Activated CD8-positive, alpha-beta T cell treated with anti-CD3 and anti-CD28 coated beads, Interleukin-2, amount 10 ng/mL, durations not matched to agents 7 days and 5 days (primary cell): ENCODE data around the gene MRPS31. TPM values are rescaled to one million over a fixed set of nuclear protein-coding genes. Genes with fewer than 3 reads are reported as not detected.

ENCODE experiments used
- ATAC-seq: fragments of 150-1000 bp; cut with Tn5 transposase; one replicate; pipeline ENCODE4 v1.10.0; 2021; ENCODE audit warnings: moderate library complexity
- CTCF ChIA-PET: fragments of 350-600 bp; sonication (Branson Sonifier 250); formaldehyde crosslinking; loops from one replicate; lab custom pipeline; 2021; ENCODE audit warnings: antibody characterized with exemption; lab: Charles Lee
- POLR2A ChIA-PET: fragments of 350-600 bp; sonication (Branson Sonifier 250); formaldehyde crosslinking; loops from one replicate; lab custom pipeline; 2021; ENCODE audit warnings: antibody characterized with exemption; lab: Charles Lee
- DNase-seq: peaks from one replicate; pipeline ENCODE4 v3.0.0-alpha.2; 2020
- H3K27ac Mint-ChIP-seq: one replicate; pipeline ENCODE4 v1.8.0; 2021; ENCODE audit warnings: mild to moderate bottlenecking, mixed read lengths
- H3K27me3 Mint-ChIP-seq: one replicate; pipeline ENCODE4 v1.8.0; 2021; ENCODE audit warnings: low read depth, mixed read lengths
- H3K36me3 Mint-ChIP-seq: one replicate; pipeline ENCODE4 v1.8.0; 2021; ENCODE audit warnings: low read depth, mixed read lengths
- H3K4me1 Mint-ChIP-seq: one replicate; pipeline ENCODE4 v1.8.0; 2021; ENCODE audit warnings: low read depth, mixed read lengths
- H3K4me3 Mint-ChIP-seq: one replicate; pipeline ENCODE4 v1.8.0; 2021; ENCODE audit warnings: mild to moderate bottlenecking, mixed read lengths
- H3K9me3 Mint-ChIP-seq: one replicate; pipeline ENCODE4 v1.8.0; 2022; ENCODE audit warnings: mixed read lengths; ENCODE audit not compliant: insufficient read depth
- total RNA-seq, 2 experiments: library from RNA; stranded (reverse); gene quantifications; one replicate each; pipeline ENCODE4 v1.2.3, GENCODE V29; 2021

MRPS31 gene
- 10 to 100 TPM; 35.6 to 37.3 TPM for total RNA-seq

DNA sequence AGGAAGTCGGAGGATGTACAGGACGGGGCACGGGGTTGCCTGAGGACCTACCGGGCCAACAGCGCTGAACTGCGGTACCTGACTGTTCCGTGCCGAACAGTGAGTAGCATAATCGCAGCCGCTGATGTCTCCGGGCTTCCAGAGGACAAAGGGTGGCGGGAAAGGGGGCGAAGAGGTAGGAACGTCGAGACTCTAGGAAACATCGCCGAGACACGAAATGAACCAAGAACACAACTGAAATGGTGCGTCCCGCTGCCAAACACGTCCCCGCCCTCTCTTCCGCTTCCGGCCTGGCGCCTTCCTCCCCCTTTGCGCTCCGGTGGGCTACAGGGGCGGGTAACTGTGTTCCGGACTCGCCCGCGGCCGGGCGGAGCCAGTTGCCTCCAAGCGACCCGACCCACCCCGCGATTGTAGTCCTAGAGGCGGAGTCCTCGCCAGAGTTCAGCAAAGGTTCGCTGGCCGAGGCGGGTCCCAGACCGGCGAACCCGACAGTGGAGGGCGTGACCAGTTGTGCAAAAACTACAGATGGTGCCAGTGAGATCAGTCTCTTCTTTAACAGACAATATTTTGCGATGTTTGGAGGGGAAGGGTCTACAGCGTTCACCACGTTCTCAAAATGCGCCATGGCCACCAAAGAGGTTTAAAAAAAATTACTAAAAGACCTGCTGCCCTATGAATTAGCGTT, at the start of gene MRPS31:
Gene MRPS31, minus strand, starts transcription at position 257 of the 685 bp plus-strand sequence. Its CDS starts 54 bp downstream, at position 203.
- peak; percentile 99 for ATAC-seq
- Mint-ChIP-seq H3K27ac (peak within 1 kb of the TSS; percentile 97), H3K27me3 (no peaks in the 10 kb centered on the region), H3K4me3 (peak within 1 kb of the TSS; percentile 97), H3K4me1 (peaks cover 50% of the 10 kb centered on the region), H3K9me3 (no peaks in the 10 kb centered on the region), H3K36me3 (peaks cover 16% of the 10 kb centered on the region)
- CTCF ChIA-PET: interaction anchor here (0.6 to 2.1 kb wide), 4 partner anchors 19 to 1680 kb away, joined by 3 to 9 read pairs (median 6); partner anchors contain the start of gene SLC25A15
- POLR2A ChIA-PET: interaction anchor here (0.9 to 1.2 kb wide), 2 partner anchors 8 to 151 kb away, joined by 3 read pairs; no protein-coding TSS in a partner anchor
- peak; percentile 97 for DNase-seq

DNA sequence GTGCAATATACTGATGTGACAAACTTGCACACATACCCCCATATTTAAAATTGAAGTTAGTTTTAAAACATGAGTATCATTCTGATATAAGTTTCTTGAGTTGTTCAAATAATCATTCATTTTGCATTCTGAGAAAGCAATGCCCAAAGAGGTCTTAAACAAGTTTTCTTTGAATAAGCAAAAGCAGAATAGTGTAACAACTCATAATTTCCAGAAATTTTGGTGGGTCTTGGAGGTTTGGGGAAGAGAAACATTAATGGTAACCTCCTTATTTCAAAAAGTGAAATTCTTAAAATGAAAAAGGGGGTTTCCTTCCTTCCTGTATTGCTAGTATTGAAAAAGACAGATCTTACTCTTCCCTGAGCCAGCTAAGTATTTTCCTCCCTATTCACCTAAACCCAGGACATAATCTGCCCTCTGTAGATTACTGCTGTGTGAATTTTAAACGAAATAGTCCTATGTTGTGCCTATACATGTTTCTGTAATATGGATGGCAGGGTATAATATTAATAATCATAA, 48.9 kb upstream of the MRPS31 start:
- CTCF ChIA-PET: no interaction called here
- H3K36me3 Mint-ChIP-seq: peaks cover 7% of the 10 kb centered on the region
- no peak for DNase-seq
- peaks cover 7% of the 10 kb centered on the region for H3K9me3 Mint-ChIP-seq
- POLR2A ChIA-PET: no interaction called here
- H3K27ac Mint-ChIP-seq: no peak overlapping the region
- no peaks in the 10 kb centered on the region for H3K27me3 Mint-ChIP-seq
- no peak overlapping the region for H3K4me3 Mint-ChIP-seq
- ATAC-seq: no peak
- H3K4me1 Mint-ChIP-seq: no peaks in the 10 kb centered on the region

DNA sequence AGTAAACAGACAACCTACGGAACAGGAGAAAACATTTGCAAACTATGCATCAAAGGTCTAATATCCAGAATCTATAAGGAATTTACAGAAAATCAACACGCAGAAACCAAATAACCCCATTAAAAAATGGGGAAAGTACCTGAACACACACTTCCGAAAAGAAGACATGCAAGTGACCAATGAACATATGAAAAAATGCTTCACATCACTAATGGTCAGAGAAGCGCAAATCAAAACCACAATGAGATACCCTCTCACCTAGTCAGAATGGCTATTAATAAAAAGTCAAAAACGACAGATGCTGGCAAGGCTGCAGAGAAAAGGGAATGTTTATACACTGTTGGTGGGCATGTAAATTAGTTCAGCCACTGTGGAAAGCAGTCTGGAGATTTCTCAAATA, 47.9 kb upstream of the MRPS31 start:
- Mint-ChIP-seq H3K27ac (no peak overlapping the region), H3K4me1 (peaks cover 3% of the 10 kb centered on the region), H3K36me3 (peaks cover 7% of the 10 kb centered on the region), H3K27me3 (no peaks in the 10 kb centered on the region), H3K9me3 (peaks cover 7% of the 10 kb centered on the region), H3K4me3 (no peak overlapping the region)
- DNase-seq (no peak), ATAC-seq (no peak)
- ChIA-PET POLR2A (no interaction called here), CTCF (no interaction called here)

DNA sequence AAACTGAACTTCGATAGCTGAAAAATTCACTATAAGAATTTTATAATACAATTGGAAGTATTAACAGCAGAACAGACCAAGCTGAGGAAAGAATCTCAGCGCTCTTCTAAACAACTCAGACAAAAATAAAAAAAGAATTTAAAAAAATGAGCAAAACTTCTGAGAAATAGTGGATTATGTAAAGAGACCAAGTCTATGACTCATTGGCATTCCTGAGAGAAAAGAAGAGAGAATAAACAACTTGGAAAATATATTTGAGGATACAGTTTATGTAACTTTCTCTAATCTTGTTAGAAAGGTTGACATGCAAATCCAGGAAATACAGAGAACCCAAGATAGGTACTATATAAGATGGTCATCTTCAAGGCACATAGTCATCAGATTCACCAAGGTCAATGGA, 43.8 kb upstream of the MRPS31 start:
- Mint-ChIP-seq H3K4me1 (peaks cover 3% of the 10 kb centered on the region), H3K4me3 (no peak overlapping the region), H3K9me3 (peaks cover 7% of the 10 kb centered on the region), H3K27ac (no peak overlapping the region), H3K36me3 (peaks cover 12% of the 10 kb centered on the region), H3K27me3 (no peaks in the 10 kb centered on the region)
- ATAC-seq (no peak), DNase-seq (no peak)
- ChIA-PET POLR2A (no interaction called here), CTCF (interaction anchor here (0.7 to 2.3 kb wide), 11 partner anchors 14 to 146 kb away, joined by 3 to 16 read pairs (median 4); partner anchors contain the start of gene SLC25A15)

DNA sequence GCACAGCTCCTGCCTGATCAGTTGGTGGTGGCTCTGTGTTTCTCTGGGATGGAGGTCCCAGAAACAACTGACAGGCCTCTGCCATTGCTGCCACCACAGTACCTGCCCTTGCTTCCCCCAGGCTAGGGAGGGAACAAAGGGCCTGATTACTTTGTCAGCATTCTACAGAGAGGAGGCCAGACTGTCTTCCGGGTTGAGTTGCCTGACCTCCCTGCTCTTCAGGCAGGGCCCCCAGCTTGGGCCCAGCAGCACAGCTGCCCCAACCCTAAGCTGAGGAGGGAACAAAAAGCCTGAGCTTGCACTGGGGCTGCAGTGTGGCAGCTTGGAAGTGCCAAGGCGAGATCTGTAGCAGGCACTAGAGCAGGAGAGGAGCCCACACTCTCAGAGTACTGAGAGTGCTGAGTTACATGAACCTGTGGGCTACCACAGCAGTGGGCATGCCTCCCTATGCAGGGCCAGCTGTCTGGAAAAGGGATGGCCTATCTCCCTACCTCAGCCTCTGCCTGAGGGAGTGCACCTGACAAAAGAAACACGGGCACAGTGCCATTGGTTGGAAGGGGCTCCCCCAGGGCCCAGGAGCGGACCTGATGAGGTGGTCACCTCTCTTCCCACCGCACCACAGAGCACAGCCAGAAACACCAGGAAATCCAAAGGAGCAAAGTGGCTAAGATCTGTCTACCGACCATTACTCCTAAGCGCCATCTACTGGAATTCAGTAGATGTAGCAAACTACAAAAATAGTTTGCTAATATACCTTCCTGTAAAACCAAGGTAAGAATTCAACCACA, 42.9 kb upstream of the MRPS31 start:
- CTCF ChIA-PET: interaction anchor here (0.7 to 2.3 kb wide), 8 partner anchors 13 to 858 kb away, joined by 3 to 16 read pairs (median 5); no protein-coding TSS in a partner anchor
- Mint-ChIP-seq H3K4me1 (peaks cover 3% of the 10 kb centered on the region), H3K27ac (no peak overlapping the region), H3K36me3 (peaks cover 15% of the 10 kb centered on the region), H3K4me3 (no peak overlapping the region), H3K27me3 (no peaks in the 10 kb centered on the region), H3K9me3 (peaks cover 7% of the 10 kb centered on the region)
- ATAC-seq: peak; percentile 75
- DNase-seq: peak; percentile 25
- POLR2A ChIA-PET: no interaction called here

DNA sequence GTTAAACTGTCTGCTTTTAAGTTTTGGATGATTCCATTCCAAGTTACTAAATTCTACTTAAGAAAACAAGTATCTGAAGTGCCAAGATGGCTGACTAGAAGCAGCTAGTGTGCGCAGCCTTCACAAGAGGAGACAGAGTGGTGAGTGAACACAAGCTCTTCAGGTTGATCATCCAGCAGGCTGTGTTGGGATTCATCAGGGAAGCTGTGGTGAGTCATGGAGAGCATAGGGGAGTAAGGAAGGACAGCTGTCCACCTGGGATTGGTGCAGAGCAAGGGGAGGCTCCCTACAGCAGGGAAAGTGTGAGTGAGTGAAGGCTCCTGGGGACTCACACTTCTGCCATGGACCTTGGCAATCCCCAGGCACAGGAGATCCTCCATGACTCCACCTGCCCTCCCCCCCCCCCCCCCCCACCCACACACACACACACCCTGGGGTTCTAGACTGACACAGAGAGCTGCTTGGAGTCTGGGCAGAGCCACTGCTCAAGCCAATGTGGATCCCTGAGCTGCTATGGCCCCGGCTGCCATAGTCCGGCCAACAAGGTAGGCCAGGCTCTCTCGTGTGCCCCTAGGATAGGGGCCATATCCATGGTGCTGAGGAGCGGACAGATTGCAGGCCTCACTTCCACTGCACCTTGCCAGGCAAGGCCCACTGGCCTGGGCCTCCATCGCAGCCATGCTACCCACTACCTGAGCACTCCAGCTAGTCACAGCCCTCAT, 41.9 kb upstream of the MRPS31 start:
- H3K27ac Mint-ChIP-seq: no peak overlapping the region
- H3K4me3 Mint-ChIP-seq: no peak overlapping the region
- POLR2A ChIA-PET: interaction anchor here (0.6 kb wide), 1 partner anchor 145 kb away, joined by 3 read pairs; no protein-coding TSS in a partner anchor
- H3K27me3 Mint-ChIP-seq: no peaks in the 10 kb centered on the region
- ATAC-seq: no peak
- CTCF ChIA-PET: interaction anchor here (1.5 to 2.3 kb wide), 3 partner anchors 12 to 36 kb away, joined by 5 to 16 read pairs (median 10); no protein-coding TSS in a partner anchor
- peaks cover 15% of the 10 kb centered on the region for H3K36me3 Mint-ChIP-seq
- H3K9me3 Mint-ChIP-seq: peaks cover 7% of the 10 kb centered on the region
- peaks cover 3% of the 10 kb centered on the region for H3K4me1 Mint-ChIP-seq
- no peak for DNase-seq

DNA sequence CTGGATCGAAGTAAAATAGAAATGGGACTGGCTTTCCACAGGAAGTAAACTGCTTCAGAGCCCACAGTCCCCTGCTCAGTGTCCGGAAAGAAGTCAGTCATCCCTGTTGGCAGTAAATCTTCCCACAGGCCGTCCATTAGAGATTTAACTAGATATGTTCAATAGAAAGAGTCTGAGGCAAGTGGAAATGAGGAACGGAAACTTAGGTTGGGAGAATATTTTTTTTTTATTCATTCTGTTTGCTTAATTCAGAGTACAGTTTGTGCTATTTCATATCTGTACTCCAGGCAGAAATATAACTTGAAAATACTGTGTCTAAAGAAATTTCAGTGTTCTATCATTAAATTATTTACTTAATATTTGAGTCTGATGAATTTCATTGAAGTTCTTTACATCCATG, 41.1 kb upstream of the MRPS31 start:
- POLR2A ChIA-PET: no interaction called here
- Mint-ChIP-seq H3K36me3 (peaks cover 18% of the 10 kb centered on the region), H3K27ac (no peak overlapping the region), H3K4me1 (peaks cover 3% of the 10 kb centered on the region), H3K27me3 (no peaks in the 10 kb centered on the region), H3K4me3 (no peak overlapping the region), H3K9me3 (peaks cover 7% of the 10 kb centered on the region)
- DNase-seq (no peak), ATAC-seq (no peak)
- CTCF ChIA-PET: no interaction called here

DNA sequence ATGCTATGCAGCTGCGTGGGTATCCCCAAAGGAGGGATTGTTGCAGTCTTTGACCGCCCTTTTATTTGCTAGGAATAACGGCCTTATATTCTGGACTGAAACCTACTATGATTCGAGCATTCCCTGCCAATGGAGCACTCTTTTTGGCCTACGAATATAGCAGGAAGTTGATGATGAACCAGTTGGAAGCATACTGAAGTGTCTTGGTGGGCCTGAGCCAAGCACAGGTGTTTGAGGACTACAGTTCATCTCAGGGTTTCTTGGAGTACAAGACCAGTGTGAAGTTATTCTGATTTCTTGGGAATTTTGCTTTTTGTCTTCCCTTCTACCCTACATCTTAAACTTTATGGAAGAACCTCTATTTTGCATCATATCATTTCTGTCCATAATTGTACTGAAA, 38.5 kb upstream of the MRPS31 start:
- Mint-ChIP-seq H3K9me3 (no peaks in the 10 kb centered on the region), H3K4me1 (peaks cover 3% of the 10 kb centered on the region), H3K4me3 (no peak overlapping the region), H3K27me3 (no peaks in the 10 kb centered on the region), H3K27ac (no peak overlapping the region), H3K36me3 (peaks cover 23% of the 10 kb centered on the region)
- ChIA-PET POLR2A (no interaction called here), CTCF (no interaction called here)
- ATAC-seq (no peak), DNase-seq (no peak)

DNA sequence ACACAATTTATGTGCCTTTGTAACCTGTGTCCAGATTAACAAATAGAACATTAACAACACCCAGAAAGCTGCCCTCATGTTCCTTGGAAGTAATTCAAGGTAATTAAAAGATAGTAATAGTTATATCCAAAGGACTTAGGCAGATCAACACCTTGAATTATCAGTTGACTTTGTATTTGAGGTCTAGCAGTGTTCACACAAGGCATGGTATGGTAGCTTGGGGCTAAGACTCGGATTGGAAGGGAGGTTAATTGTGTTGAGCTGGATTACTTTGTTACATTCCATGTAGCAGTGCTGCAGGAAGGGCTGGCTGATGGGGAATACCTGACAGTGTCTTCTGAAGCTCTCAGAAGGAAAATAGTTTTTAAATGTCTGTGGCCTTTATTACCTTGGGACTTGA, 35.3 kb upstream of the MRPS31 start:
- H3K36me3 Mint-ChIP-seq: peaks cover 29% of the 10 kb centered on the region
- DNase-seq: no peak
- H3K9me3 Mint-ChIP-seq: no peaks in the 10 kb centered on the region
- no peak for ATAC-seq
- POLR2A ChIA-PET: no interaction called here
- CTCF ChIA-PET: no interaction called here
- no peak overlapping the region for H3K27ac Mint-ChIP-seq
- H3K4me1 Mint-ChIP-seq: no peaks in the 10 kb centered on the region
- H3K27me3 Mint-ChIP-seq: no peaks in the 10 kb centered on the region
- no peak overlapping the region for H3K4me3 Mint-ChIP-seq

DNA sequence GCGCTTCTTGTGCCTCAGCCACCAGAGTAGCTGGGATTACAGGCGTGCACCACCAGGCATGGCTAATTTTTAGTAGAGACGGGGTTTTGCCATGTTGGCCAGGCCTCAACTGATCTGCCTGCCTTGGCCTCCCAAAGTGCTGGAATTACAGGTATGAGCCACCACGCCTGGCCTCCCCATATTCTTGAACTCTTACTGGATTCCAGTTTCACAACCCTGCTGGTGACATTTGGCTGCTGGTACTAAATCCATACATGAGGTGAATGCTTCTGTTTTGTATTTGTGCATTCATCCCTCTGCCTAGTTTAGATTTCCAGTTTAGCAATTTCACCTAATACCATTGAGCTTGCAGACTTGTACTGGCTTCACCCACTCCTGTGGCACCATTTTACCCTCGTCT, 32.3 kb upstream of the MRPS31 start:
- Mint-ChIP-seq H3K4me3 (no peak overlapping the region), H3K9me3 (no peaks in the 10 kb centered on the region), H3K27ac (no peak overlapping the region), H3K27me3 (no peaks in the 10 kb centered on the region), H3K4me1 (peaks cover 8% of the 10 kb centered on the region), H3K36me3 (peaks cover 35% of the 10 kb centered on the region)
- DNase-seq (no peak), ATAC-seq (no peak)
- CTCF ChIA-PET: no interaction called here
- POLR2A ChIA-PET: no interaction called here
